DMS53 (cell line): ENCODE results near the gene MZT2A.
"Not testable (repeated sequence)": the region's sequence is repeated elsewhere in the genome, so short reads cannot be mapped to it uniquely, and the experiment has no call there.

ENCODE experiments used
- DNase-seq: peaks from one replicate; lab custom pipeline; 2025; lab: John Stamatoyannopoulos, UW

The MZT2A gene

GRCh38 chr2:131454914-131455313, 37.3 kb downstream of the MZT2A start:
- DNase-seq: not testable (repeated sequence)

DNA sequence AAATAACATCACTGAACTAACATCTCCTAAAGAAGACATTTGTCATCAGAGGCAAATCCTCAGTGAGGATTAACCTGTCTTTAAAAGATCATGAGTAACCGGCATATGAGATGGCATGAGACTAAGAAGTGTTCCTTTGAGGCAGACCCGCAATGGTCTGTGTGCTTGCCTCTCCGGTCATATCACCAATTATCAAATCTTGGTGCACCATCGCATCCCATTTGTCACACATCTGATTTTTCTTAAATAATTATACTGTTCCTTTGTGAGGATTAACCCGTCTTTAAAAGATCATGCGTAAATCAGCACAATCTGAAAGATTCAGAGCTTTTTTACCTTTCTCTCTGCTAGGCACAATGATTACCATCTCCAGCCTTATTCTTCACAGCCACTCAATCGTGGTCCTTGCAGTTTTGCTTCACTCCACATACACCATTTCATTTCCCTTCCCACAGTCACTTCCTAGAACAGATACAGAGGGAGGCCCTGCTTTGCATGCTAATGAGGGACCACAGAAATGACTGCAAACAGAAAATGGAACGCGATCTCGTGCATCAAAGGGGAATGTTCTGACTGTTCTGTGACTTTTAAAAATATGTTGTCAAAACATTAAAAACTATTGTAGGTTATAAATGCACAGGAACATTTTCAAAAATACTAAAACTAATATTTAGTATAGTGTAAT, 40.8 kb downstream of the MZT2A start:
- not testable (repeated sequence) for DNase-seq

GRCh38 chr2:131447981-131448380, 44.2 kb downstream of the MZT2A start:
- DNase-seq: not testable (repeated sequence)

DNA sequence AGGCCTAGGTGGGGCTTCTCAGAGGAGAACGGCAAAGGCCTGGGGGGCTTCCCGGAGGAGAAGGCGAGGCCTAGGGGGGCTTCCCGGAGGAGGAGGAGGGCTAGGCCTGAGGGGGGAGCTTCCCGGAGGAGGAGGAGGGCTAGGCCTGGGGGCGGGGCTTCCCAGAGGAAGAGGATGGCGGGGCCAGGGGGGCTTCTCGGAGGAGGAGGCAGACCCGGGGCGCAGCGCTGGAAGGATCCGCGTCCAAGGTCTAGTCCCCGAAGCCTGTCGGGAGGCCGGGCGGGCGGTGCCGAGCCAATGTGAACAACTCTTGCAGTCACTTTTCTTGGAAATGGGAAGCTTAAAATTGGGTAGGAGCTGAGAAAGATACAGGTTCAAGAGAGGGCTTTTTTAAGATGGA, 46.3 kb downstream of the MZT2A start:
- no peak for DNase-seq

DNA sequence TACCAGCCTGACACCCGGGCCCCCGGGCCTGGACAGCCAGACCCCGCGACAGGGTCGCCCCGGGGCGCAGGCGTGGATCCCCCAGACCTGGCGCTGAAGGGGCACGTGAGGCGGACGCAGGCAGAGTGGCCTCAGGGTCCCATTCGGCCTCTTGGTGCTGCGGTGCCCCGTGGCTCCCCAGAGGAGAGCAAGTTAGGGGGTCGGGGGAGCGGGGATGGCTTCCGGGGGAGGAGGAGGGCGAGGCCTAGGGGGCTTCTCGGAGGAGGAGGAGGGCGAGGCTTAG, 46.7 kb downstream of the MZT2A start:
- not testable (repeated sequence) for DNase-seq

GRCh38 chr2:131444736-131445514, 47.3 kb downstream of the MZT2A start:
- not testable (repeated sequence) for DNase-seq

DNA sequence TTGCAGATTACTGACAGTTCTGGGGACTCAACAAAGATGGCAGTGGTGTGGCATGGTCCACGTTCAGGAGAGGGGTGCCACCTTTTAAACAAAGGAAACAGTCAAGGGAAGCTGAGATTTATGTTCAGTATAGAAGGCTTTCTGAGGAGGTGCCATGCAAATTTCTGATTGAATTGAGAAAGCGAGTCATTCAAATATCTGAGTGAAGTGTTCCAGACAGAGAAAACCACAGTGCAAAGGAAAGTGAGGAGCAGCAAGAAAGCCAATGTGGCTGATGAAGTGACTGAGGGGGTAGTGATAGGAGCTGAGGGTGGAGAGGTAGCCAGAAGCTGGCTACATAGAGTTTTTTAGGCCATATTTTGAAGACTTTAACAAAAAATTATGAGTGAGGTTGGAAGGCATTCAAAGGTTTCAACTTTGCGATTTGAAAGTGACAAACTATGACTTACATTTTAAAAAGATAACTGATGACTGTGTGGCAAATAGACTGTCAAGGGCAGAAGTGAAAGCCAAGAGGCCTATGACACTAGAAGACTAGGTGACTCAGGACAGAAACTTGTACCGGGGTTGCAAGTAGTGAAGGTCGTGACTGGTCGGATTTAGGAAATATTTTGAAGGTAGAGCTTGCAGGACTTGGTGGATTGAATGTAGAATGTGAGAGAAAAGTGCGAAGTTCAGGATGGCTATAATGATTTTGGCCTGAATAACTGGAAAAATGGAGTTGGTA, 51.3 kb downstream of the MZT2A start:
- not testable (repeated sequence) for DNase-seq
